CD1c-positive myeloid dendritic cell (primary cell): ENCODE results near the gene DSTN.
A peak's percentile ranks its signal among the peaks of the same experiment; 100 is the strongest.

Source experiments
- DNase-seq: peaks from one replicate; pipeline ENCODE4 v3.0.0-alpha.2; 2016; ENCODE audit errors: extremely low spot score

Gene DSTN

GRCh38 chr20:17612287-17612991, 42.6 kb downstream of the DSTN start:
- no peak for DNase-seq

DNA sequence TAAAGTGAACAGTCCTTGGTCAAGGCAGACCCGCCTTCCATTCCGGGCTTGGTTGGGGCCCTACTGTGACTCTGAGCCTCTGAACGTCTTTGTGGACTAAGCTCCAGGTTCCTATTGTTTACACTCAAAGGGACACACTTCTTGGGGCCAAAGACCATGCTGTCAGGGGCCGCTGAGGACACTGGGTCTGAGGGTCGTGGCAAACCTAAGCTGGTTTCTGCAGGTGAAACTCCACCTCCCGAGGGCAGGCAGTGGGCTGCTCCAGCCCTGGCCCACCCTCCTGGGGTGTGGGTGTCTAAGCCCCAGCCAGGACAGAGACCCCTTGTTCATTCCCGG, 43.1 kb downstream of the DSTN start:
- DNase-seq: no peak

- no peak for DNase-seq
These were observed 43.7 kb downstream of the DSTN start for GRCh38 chr20:17613328-17614175.

DNA sequence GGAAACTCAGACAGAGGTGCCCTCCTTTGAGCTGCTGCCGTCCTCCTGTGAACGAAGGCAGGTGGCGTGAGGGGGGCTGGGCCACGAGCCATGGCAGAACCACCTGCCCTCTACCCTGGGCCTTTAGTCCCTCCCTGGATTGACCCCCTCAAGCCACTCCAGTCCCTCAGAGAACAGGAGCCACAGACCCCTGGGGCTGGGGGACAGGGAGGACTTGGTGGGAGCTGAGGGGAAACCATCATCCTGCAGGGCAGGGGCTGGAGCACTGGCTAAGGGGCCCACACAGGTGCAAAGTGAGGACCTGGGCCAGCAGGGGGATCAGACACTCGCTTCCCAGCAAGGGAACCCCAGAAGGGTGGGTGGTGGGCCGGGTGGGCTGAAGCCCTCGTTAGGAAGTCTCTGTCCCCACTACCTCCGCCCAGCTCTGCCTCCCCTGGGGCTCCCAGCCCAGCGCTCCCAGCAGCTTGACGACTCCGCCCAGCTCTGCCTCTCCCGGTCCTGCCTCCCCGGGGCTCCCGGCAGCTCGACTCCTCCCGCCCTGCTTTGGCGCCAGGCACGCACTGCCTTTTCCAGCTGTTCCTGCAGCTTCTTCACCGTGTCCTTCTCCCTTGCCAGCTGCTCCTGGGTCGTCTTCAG, 44.4 kb downstream of the DSTN start:
- DNase-seq: no peak

- no peak for DNase-seq
These were observed 45.2 kb downstream of the DSTN start for GRCh38 chr20:17614812-17615644.

DNA sequence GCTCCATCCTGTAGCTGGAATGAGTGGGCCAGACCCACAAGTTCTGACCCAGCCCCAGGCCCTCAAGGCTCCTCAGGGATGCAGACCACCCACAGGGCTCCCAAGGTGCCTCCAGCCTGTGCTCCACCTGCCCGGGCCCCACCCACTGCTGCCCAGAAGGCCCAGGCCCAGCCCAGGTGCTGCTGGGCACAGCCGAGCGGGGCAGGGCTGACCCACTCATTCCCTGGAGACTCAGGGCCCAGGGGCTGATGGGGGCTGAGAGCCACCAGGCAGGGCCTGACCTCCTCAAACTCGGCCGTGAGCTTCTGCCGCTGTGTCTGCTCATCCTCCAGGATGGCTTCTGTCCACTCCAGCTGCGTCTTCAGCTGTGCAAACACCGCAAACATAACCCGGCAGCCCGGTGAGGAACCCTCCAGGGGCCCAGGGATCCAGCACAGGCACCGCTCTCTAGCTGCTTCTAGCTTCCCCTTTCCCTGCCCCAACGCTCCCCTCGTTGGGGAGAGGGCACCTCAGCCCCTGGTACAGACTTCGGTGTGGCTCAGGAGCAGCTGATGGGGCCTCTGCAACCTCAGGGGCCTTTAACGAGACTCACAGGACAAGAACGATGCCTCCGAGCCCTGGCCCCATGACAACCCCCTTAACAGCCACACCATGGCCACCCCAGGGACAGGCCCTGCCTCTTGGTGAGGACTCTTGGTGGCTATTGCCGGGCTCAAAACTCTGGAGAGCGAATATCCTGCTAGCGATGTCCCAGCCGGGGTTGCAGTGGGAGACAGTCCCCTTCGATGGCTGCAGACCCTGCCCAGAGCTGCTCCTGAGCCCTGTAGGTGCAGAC, 46.0 kb downstream of the DSTN start:
- no peak for DNase-seq

- no peak for DNase-seq
These were observed 46.8 kb downstream of the DSTN start for GRCh38 chr20:17616480-17617211.

DNA sequence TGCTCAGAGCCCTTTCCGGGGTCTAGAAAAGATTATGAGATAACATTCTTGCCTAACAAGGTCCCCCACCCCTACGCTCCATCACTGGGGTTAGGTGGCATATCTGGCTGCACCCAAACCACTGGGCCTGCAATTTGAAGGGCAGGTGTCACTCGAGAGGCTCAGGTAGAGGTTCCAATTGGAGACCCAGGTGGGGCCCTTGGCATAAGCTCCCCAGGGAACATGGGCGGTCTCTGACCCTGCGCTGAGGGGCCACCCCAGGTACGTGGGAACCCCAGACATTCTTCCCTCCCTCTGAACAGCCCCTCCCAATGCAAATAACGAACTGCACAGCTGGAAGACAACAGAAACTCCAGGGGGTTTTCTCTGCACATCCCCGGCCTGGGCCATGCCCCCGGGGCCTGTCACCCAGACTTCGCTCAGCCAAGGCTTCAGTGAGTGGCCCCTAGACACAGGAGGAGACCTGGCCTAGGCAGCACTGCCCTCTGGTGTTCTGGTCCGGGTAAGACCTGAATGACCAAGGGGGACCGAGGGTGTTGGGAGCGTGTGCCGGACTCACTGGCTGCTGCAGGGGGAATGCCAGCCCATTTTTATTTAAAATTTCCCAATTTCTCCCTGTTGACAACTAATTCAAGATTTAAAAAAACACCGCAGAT, 47.5 kb downstream of the DSTN start:
- DNase-seq: peak; percentile 30

GRCh38 chr20:17617868-17618672, 48.2 kb downstream of the DSTN start:
- DNase-seq: no peak

GRCh38 chr20:17618673-17619013, 48.8 kb downstream of the DSTN start:
- no peak for DNase-seq

- DNase-seq: no peak
These were observed 49.6 kb downstream of the DSTN start for GRCh38 chr20:17619351-17620093.

- no peak for DNase-seq
These were observed 50.7 kb downstream of the DSTN start for GRCh38 chr20:17620371-17621228.

DNA sequence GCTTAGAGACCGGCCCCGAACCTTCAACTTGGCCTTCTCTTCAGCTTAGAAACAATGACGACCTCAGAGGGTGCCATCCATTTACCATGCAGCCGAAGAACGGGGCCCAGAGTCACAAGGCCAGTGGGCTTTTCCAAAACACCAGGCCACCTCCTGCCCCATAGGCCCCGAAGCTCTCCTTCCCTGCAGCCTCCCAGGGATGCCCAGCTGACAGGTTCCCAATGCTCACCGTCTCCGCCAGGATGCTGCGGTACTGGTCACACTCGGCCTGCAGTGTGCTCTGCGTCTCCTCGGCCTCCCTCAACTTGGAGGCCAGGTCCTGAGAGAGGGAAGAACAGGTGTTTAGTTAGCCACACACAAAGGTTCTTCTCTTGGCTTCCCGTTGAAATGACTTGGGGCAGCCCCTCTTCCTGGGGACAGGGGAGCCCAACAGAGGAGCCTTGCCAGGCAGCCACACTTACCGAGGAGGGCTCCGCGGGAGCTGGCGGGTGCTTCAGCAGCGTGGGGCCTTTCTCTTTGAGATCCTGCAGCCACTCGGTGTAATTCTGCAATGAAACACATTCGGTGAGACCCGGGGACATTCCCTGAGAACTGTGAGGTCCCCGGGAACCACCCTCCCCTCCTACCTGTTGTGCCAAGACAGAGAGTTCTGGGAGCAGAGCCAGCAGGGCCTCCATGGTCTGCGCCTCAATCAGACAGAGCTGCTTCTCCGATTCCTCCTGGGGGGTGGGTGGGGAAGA, 51.5 kb downstream of the DSTN start:
- no peak for DNase-seq

DNA sequence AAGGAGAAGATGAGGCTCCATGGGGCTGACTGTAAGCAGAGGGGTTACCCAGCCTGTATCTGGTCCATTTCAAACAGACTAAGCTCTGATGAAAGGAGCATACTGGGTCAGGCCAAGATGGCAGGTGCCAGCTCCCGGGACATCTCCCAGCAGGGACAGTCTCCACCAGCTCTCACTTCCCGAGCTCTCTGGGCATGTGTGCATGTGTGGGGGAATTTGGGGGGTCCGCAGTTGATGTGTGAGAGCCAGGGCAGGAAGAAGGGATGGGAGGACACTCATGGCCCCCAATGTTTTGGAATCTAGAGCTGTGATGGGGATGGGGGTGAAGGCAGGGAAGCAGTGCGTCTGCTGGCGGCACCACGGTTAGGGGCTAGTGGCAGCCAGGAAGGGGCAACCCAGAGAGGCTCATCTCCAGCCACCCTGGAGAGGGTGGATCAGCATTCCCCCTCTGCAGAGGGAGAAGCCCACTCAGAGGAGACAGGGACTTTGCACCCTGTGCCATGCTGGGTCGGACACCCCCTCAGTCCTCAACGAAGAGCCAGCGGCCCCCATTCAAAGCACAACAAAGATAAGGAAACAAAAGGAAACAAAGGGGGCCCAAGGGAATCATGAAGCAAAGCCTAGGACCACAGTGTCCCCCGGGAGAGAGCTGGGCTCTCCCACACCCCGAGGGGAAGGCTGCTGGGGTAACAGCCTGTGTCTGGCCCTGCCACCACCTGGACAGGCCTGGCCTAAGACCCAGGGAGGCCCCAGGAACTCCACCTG, 52.4 kb downstream of the DSTN start:
- DNase-seq: no peak

DNA sequence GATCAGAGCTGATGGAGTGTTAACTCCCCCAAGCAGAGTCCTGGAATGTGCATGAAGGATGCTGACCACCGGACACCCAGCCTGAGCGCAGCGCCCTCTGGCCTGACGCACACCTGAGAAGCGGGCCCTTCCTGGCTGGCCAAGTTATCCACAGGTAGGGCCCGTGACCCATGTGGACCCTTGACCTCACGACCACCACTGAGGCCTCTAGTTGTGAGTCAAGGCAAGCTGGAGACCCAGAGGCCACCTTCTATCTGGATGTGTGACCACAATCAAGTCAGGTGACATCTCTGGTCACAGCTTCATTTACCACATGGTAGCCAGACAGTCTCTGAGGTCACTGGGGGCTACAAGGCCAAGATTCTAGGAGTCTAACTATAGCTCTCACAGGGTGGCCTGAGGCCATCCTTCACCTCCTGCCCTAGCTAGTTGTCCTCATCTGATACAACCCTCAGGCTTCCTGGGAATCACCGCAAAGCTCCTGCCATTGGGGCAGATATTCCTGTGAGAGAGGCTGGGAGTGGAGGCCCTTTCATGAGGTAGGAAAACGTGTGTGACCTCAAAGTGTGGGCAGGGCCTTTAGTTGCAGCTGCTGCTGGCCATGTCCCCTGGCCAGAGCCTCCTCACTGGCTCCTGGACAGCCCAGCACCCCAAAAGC, 53.1 kb downstream of the DSTN start:
- no peak for DNase-seq
